Right atrium auricular region (tissue), 2 donors: ENCODE data around the gene CHRNG. TPM values are rescaled to one million over a fixed set of nuclear protein-coding genes. Genes with fewer than 3 reads are reported as not detected.
A peak's percentile ranks its signal among the peaks of the same experiment; 100 is the strongest.

Experiments used
- DNase-seq: peaks from one replicate; pipeline ENCODE4 v3.0.0-alpha.2; 2019; ENCODE audit warnings: low spot score
- H3K27ac ChIP-seq, 2 donors: fragments of 200-600 bp; sonication (generic); 1 replicate in 1 of 2; 2 replicates in 1 of 2; pipeline ENCODE4 v1.5.1; 2016 to 2019
- H3K27me3 ChIP-seq, 2 donors: fragments of 200-600 bp; sonication (generic); one replicate each; pipeline versions ENCODE4 v1.5.1 to v1.6.0; 2017 to 2019
- H3K36me3 ChIP-seq: fragments of 200-600 bp; sonication (generic); one replicate; pipeline ENCODE4 v1.5.1; 2016
- H3K4me1 ChIP-seq, 2 donors: fragments of 200-600 bp; sonication (generic); one replicate each; pipeline versions ENCODE4 v1.5.1 to v1.6.0; 2017 to 2019
- H3K4me3 ChIP-seq, 2 donors: fragments of 200-600 bp; sonication (generic); 1 replicate in 1 of 2; 2 replicates in 1 of 2; pipeline ENCODE4 v1.5.1; 2017 to 2019; ENCODE audit warnings: mild to moderate bottlenecking in 1 of 2, moderate library complexity in 1 of 2
- H3K9me3 ChIP-seq, 2 donors: fragments of 200-600 bp; sonication (generic); one replicate each; pipeline ENCODE4 v1.5.1; 2019
- CTCF ChIP-seq, 2 donors: fragments of 200-600 bp; sonication (generic); IDR thresholded peaks; one replicate each; pipeline ENCODE4 v1.5.1; 2019; ENCODE audit warnings: antibody characterized with exemption in 2 of 2
- total RNA-seq, 2 donors: library from RNA; depleted of rRNA; stranded (reverse); fragments of >200 nt; gene quantifications; one replicate each; pipeline ENCODE4 v1.1.0, GENCODE V29; 2016

The CHRNG gene
- total RNA-seq, 2 donors from 2014 or later, result not detected

GRCh38 chr2:232497348-232497747 is 42.1 kb upstream of the CHRNG start:
- H3K4me1 ChIP-seq, result peaks cover 0 to 10% of the 10 kb centered on the region in 2 donors
- TF ChIP-seq CTCF (IDR thresholded peaks at IDR 0.05), result no peak
- H3K9me3 ChIP-seq, result no peaks in the 10 kb centered on the region
- no peak overlapping the region for H3K4me3 ChIP-seq
- H3K27me3 ChIP-seq, result no peaks in the 10 kb centered on the region
- no peak for DNase-seq
- H3K36me3 ChIP-seq, result no peaks in the 10 kb centered on the region
- no peak overlapping the region for H3K27ac ChIP-seq

DNA sequence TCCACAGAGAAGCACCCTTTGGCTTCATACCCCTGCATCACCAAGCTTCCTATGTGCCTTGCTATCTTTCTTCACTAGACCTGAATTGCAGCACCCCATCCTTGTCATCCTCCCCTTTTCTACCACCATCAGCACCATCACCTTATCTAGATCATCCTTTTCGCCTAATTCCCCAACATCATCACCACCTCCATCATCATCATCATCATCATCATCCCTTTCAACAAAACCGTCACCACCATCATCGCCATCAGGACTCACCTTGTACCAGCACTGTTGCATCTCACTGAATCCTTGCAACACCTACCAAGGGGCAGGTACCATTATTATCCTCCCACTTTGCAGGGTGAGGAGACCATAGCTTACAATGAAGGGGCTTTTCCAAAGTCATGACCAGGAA is 41.0 kb upstream of the CHRNG start:
- TF ChIP-seq CTCF (IDR thresholded peaks at IDR 0.05), result no peak
- no peak overlapping the region for H3K4me3 ChIP-seq
- no peak for DNase-seq

GRCh38 chr2:232501331-232501771 is 38.1 kb upstream of the CHRNG start:
- peaks cover 0 to 23% of the 10 kb centered on the region in 2 donors for H3K4me1 ChIP-seq
- H3K4me3 ChIP-seq, result no peak overlapping the region
- DNase-seq, result no peak
- no peak for TF ChIP-seq CTCF (IDR thresholded peaks at IDR 0.05)
- H3K27ac ChIP-seq, result no peak overlapping the region
- no peaks in the 10 kb centered on the region for H3K27me3 ChIP-seq
- no peaks in the 10 kb centered on the region for H3K9me3 ChIP-seq
- no peaks in the 10 kb centered on the region for H3K36me3 ChIP-seq

More for the DNA sequence above, 41.0 kb upstream of the CHRNG start:
- Histone ChIP-seq H3K27me3 (no peaks in the 10 kb centered on the region), H3K9me3 (no peaks in the 10 kb centered on the region), H3K36me3 (no peaks in the 10 kb centered on the region), H3K4me1 (peaks cover 0 to 20% of the 10 kb centered on the region in 2 donors), H3K27ac (no peak overlapping the region)

GRCh38 chr2:232501794-232502390 is 37.6 kb upstream of the CHRNG start:
- TF ChIP-seq CTCF (IDR thresholded peaks at IDR 0.05), result no peak
- Histone ChIP-seq H3K27ac (no peak overlapping the region), H3K27me3 (no peaks in the 10 kb centered on the region), H3K4me3 (no peak overlapping the region), H3K36me3 (no peaks in the 10 kb centered on the region), H3K9me3 (no peaks in the 10 kb centered on the region), H3K4me1 (peaks cover 0 to 23% of the 10 kb centered on the region in 2 donors)
- DNase-seq, result no peak

DNA sequence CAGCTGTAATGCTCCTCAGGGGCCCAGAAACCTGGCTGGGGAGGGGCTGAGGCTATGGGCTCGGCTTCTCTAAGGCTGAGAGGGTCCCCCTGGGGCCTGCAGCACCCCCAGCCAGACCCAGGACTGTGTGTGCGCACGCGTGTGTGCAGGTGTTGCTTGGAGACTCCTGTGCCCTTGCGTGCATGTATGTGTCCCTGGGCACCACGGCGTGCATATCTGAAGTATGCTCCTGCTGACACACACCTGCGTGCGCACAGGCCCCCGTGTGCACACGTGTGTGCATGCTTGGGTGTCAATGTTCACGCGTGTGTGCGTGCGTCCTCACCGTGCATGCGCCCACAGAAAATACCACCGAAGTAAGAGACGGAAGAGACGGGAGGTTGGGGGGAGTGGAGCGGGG is 37.0 kb upstream of the CHRNG start:
- DNase-seq, result no peak
- peak overlapping the region; percentile 53 to 59 for H3K4me3 ChIP-seq
- H3K27ac ChIP-seq, result no peak overlapping the region
- no peaks in the 10 kb centered on the region for H3K27me3 ChIP-seq
- H3K9me3 ChIP-seq, result no peaks in the 10 kb centered on the region
- H3K4me1 ChIP-seq, result peaks cover 0 to 23% of the 10 kb centered on the region in 2 donors
- H3K36me3 ChIP-seq, result no peaks in the 10 kb centered on the region
- TF ChIP-seq CTCF (IDR thresholded peaks at IDR 0.05), result no peak
